Panc1 (cell line): ENCODE results near the gene C16orf86. TPM values are rescaled to one million over a fixed set of nuclear protein-coding genes. Genes with fewer than 3 reads are reported as not detected.
"Not testable (repeated sequence)": the region's sequence is repeated elsewhere in the genome, so short reads cannot be mapped to it uniquely, and the experiment has no call there.

Experiments used
- ATAC-seq: fragments of 200-7000 bp; cut with Tn5 transposase; 2 replicates; pipeline ENCODE4 v1.9.1; 2020; ENCODE audit warnings: mild to moderate bottlenecking, moderate library complexity
- BruUV-seq: library from RNA; stranded (reverse); fragments of 400-500 nt; replicated peaks from 2 replicates; lab custom pipeline; 2021; lab: Mats Ljungman, UMichigan
- CTCF ChIA-PET: fragments of 300-600 bp; sonication (Branson Sonifier 250); formaldehyde crosslinking; loops from one replicate; lab custom pipeline; 2022; ENCODE audit warnings: antibody characterized with exemption; lab: Charles Lee
- POLR2A ChIA-PET: fragments of 300-600 bp; sonication (Branson Sonifier 250); formaldehyde crosslinking; loops from one replicate; lab custom pipeline; 2022; ENCODE audit warnings: antibody characterized with exemption; lab: Charles Lee
- DNase-seq: peaks from one replicate; pipeline ENCODE4 v3.0.0-alpha.2; 2010; ENCODE audit warnings: low read depth, low spot score
- H3K27ac ChIP-seq: 2 replicates; pipeline ENCODE4 v1.5.1; 2011; ENCODE audit warnings: mild to moderate bottlenecking, low read length, inconsistent platforms
- H3K27me3 ChIP-seq: fragments of 200-500 bp; sonication (Bioruptor generic); 2 replicates; pipeline ENCODE4 v1.6.0; 2014; ENCODE audit warnings: low read length, inconsistent platforms; ENCODE audit not compliant: control insufficient read depth, insufficient read depth
- H3K36me3 ChIP-seq: fragments of 200-500 bp; sonication (Bioruptor generic); 2 replicates; pipeline ENCODE4 v1.5.1; 2014; ENCODE audit warnings: inconsistent platforms, mild to moderate bottlenecking, low read length, moderate library complexity; ENCODE audit not compliant: control insufficient read depth, insufficient read depth
- H3K4me1 ChIP-seq: 2 replicates; pipeline ENCODE4 v1.5.1; 2011; ENCODE audit warnings: inconsistent platforms, mild to moderate bottlenecking, low read length, moderate library complexity; ENCODE audit not compliant: control insufficient read depth, insufficient read depth
- H3K4me3 ChIP-seq, 2 experiments: 2 replicates each; pipeline ENCODE4 v1.5.1; 2011 to 2012; ENCODE audit warnings: low read depth in 2 of 2, low read length in 2 of 2, mild to moderate bottlenecking in 2 of 2, inconsistent platforms in 1 of 2, moderate library complexity in 1 of 2
- H3K9me3 ChIP-seq: fragments of 200-500 bp; sonication (Bioruptor generic); 2 replicates; pipeline ENCODE4 v1.5.1; 2014; ENCODE audit warnings: low read depth, mild to moderate bottlenecking, inconsistent platforms, low read length, moderate library complexity; ENCODE audit not compliant: control insufficient read depth, insufficient read depth
- POLR2AphosphoS5 ChIP-seq: IDR thresholded peaks from 2 replicates; pipeline ENCODE4 v1.6.1; 2012; ENCODE audit warnings: mild to moderate bottlenecking, low read depth, low read length, moderate library complexity
- SIN3A ChIP-seq: IDR thresholded peaks from 2 replicates; pipeline ENCODE4 v1.6.1; 2012; ENCODE audit warnings: low read depth, mild to moderate bottlenecking, low read length, moderate library complexity, borderline replicate concordance; ENCODE audit not compliant: insufficient read depth
- TCF7L2 ChIP-seq: IDR thresholded peaks from 2 replicates; pipeline ENCODE4 v1.6.1; 2011; ENCODE audit warnings: mild to moderate bottlenecking, low read depth, low read length, inconsistent platforms
- in situ Hi-C: cut with HindIII; loops from 2 replicates; pipeline ENCODE4 v1.10.0; 2016; ENCODE audit warnings: low sequenced_read_pairs, low pct_unique_long_range_greater_than_20kb
- intact Hi-C: fragments of 100-400 bp; cut with micrococcal nuclease; formaldehyde crosslinking; loops from one replicate; pipeline ENCODE4 v1.10.0; 2022; ENCODE audit not compliant: unreplicated experiment
- total RNA-seq: library from RNA; stranded (reverse); gene quantifications from one replicate; pipeline ENCODE4 v1.2.1, GENCODE V29; 2021; ENCODE audit not compliant: unreplicated experiment
- TF ChIP-seq, protein P1 (sequence below), 2 experiments: IDR thresholded peaks; 2 replicates each; pipeline ENCODE4 v1.6.1; 2011 to 2012; ENCODE audit warnings: low read depth in 2 of 2, control low read depth in 1 of 2, low read length in 1 of 2, mild to moderate bottlenecking in 1 of 2, moderate library complexity in 1 of 2; ENCODE audit not compliant: insufficient read depth in 1 of 2
- TF ChIP-seq, protein P2 (sequence below): fragments of 450-650 bp; IDR thresholded peaks from 2 replicates; pipeline ENCODE4 v1.5.1; 2017; ENCODE audit warnings: mild to moderate bottlenecking

Gene C16orf86
- total RNA-seq, 1 experiment from 2014 or later = 0.80 TPM

DNA sequence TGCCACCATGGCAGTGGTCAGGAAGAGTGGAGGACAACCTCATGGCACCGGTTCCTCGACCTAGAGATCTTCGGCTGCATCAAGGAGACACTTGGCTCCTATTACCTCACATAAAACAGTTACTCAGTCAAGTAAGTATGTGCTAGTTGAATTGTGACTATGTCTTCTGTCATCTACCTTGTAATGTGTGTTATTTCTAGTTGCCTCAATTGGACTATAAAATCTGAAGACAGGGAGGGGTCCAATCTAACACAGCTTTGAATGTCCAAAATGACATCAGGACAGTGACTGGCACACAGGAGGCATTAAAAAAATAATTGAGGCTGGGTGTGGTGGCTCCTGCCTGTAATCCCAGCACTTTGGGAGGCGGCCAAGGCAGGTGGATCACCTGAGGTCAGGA lies 17.2 kb downstream of the C16orf86 start:
- Histone ChIP-seq H3K27ac (no peak overlapping the region), H3K4me1 (no peaks in the 10 kb centered on the region), H3K9me3 (no peaks in the 10 kb centered on the region), H3K36me3 (no peaks in the 10 kb centered on the region), H3K4me3 (no peak overlapping the region), H3K27me3 (no peaks in the 10 kb centered on the region)
- BruUV-seq = no TSS peak
- TF ChIP-seq SIN3A (no peak), POLR2AphosphoS5 (no peak), TCF7L2 (no peak)
- TF ChIP-seq, protein P1, sequence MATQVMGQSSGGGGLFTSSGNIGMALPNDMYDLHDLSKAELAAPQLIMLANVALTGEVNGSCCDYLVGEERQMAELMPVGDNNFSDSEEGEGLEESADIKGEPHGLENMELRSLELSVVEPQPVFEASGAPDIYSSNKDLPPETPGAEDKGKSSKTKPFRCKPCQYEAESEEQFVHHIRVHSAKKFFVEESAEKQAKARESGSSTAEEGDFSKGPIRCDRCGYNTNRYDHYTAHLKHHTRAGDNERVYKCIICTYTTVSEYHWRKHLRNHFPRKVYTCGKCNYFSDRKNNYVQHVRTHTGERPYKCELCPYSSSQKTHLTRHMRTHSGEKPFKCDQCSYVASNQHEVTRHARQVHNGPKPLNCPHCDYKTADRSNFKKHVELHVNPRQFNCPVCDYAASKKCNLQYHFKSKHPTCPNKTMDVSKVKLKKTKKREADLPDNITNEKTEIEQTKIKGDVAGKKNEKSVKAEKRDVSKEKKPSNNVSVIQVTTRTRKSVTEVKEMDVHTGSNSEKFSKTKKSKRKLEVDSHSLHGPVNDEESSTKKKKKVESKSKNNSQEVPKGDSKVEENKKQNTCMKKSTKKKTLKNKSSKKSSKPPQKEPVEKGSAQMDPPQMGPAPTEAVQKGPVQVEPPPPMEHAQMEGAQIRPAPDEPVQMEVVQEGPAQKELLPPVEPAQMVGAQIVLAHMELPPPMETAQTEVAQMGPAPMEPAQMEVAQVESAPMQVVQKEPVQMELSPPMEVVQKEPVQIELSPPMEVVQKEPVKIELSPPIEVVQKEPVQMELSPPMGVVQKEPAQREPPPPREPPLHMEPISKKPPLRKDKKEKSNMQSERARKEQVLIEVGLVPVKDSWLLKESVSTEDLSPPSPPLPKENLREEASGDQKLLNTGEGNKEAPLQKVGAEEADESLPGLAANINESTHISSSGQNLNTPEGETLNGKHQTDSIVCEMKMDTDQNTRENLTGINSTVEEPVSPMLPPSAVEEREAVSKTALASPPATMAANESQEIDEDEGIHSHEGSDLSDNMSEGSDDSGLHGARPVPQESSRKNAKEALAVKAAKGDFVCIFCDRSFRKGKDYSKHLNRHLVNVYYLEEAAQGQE (IDR thresholded peaks at IDR 0.05; ENCODE audit: insufficient read depth in 1 of 2, low read depth in 2 of 2, low read length in 1 of 2) = no peak
- TF ChIP-seq, protein P2, sequence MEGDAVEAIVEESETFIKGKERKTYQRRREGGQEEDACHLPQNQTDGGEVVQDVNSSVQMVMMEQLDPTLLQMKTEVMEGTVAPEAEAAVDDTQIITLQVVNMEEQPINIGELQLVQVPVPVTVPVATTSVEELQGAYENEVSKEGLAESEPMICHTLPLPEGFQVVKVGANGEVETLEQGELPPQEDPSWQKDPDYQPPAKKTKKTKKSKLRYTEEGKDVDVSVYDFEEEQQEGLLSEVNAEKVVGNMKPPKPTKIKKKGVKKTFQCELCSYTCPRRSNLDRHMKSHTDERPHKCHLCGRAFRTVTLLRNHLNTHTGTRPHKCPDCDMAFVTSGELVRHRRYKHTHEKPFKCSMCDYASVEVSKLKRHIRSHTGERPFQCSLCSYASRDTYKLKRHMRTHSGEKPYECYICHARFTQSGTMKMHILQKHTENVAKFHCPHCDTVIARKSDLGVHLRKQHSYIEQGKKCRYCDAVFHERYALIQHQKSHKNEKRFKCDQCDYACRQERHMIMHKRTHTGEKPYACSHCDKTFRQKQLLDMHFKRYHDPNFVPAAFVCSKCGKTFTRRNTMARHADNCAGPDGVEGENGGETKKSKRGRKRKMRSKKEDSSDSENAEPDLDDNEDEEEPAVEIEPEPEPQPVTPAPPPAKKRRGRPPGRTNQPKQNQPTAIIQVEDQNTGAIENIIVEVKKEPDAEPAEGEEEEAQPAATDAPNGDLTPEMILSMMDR = no peak
- ATAC-seq (no peak), DNase-seq (no peak)
- ChIA-PET CTCF (no interaction called here), POLR2A (no interaction called here)
- in situ Hi-C loops = no loop called here
- intact Hi-C loops = no loop called here

DNA sequence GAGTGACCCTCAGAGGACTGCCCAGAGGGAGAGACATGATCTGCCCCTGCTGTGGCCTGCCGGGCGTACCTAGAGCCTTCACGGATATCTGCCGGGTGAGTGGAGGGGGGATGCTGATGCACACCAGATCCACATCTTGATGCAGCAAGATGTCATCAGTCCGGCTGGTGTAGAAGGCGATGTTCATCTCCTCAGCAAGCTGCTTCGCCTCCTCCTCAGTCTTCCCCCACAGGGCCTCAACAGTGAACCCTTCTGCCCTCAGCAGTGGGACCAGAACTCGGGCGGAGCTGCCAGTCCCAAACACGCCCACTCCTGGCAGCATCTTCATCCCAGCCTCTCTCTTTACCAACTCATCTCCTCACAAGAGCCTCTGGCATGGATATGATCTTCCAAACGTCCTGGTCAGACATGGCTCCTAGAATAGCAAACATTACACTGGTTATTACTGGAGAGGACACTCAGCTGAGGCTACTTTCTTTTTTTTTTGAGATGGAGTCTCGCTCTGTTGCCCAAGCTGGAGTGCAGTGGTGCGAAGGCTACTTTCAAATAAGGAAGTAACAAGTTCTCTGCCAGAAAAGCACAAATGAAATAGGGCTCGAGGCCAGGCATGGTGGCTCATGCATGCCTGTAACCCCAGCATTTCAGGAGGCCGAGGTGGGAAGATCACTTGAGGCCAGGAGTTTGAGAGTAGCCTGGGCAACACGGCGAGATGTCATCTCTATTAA lies 18.9 kb downstream of the C16orf86 start:
- Histone ChIP-seq H3K4me3 (no peak overlapping the region), H3K27me3 (no peaks in the 10 kb centered on the region), H3K27ac (no peak overlapping the region), H3K9me3 (no peaks in the 10 kb centered on the region), H3K36me3 (no peaks in the 10 kb centered on the region), H3K4me1 (no peaks in the 10 kb centered on the region)
- ATAC-seq = no peak
- intact Hi-C loops (no loop called here), in situ Hi-C loops (no loop called here)
- ChIA-PET POLR2A (no interaction called here), CTCF (no interaction called here)
- BruUV-seq = no TSS peak
- DNase-seq = no peak
- TF ChIP-seq, protein P2 = no peak
- TF ChIP-seq TCF7L2 (no peak), POLR2AphosphoS5 (no peak), SIN3A (no peak)
- TF ChIP-seq, protein P1 (IDR thresholded peaks at IDR 0.05; ENCODE audit: insufficient read depth in 1 of 2, low read depth in 2 of 2, low read length in 1 of 2) = no peak

DNA sequence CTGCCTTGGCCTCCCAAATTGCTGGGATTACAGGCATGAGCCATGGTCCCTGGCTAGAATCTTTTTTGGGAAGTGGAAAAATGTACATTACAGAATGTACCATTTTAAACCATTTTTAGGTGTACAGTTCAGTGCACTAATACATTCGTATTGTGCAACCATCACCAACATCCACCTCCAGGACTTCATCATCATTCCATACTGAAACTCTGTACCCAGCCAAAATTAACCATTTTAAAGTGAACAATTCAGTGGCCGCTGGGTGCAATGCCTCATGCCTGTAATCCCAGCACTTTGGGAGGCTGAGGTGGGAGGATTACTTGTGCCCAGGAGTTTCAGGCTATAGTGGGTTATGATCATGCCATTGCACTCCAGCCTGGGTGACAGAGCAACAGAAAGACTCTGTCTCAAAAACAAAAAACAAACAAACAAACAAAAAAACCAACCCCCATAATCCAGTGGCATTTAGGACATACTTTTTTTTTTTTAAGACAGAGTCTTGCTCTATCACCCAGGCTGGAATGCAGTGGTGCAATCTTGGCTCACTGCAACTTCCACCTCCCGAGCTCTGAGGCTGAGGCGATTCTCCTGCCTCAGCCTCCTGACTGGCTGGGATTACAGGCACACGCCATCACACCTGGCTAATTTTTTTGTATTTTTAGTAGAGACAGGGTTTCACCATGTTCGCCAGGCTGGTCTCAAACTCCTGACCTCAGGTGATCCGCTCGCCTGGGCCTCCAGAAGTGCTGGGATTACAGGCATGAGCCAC lies 27.1 kb downstream of the C16orf86 start:
- POLR2A ChIA-PET = interaction anchor here (0.7 kb wide), 1 partner anchor 12 kb away, joined by 4 read pairs; no protein-coding TSS in a partner anchor
- H3K4me3 ChIP-seq, BruUV-seq, CTCF ChIA-PET, intact Hi-C loops, DNase-seq, H3K4me1 ChIP-seq, in situ Hi-C loops, H3K27me3 ChIP-seq, H3K9me3 ChIP-seq, ATAC-seq, H3K36me3 ChIP-seq, H3K27ac ChIP-seq: not testable (repeated sequence)
